GM12865 (cell line): ENCODE measurements around the gene GNAL.

Source experiments
- DNase-seq: peaks from one replicate; pipeline ENCODE4 v3.0.0; 2010; ENCODE audit warnings: low read depth
- H3K4me3 ChIP-seq: 2 replicates; pipeline ENCODE4 v1.5.1; 2011; ENCODE audit warnings: mild to moderate bottlenecking, low read depth, low read length, control low read depth
- CTCF ChIP-seq: IDR thresholded peaks from 2 replicates; pipeline ENCODE4 v1.5.1; 2011; ENCODE audit warnings: low read length, control low read depth, low read depth, inconsistent platforms; ENCODE audit not compliant: insufficient read depth; ENCODE audit errors: missing control alignments

GNAL gene

GRCh38 chr18:11721720-11722119, 32.7 kb downstream of the GNAL start:
- no peak overlapping the region for H3K4me3 ChIP-seq
- DNase-seq, result no peak
- no peak for TF ChIP-seq CTCF

- H3K4me3 ChIP-seq, result no peak overlapping the region
- no peak for TF ChIP-seq CTCF
- DNase-seq, result no peak
Measured at GRCh38 chr18:11724781-11725180, 35.7 kb downstream of the GNAL start.

GRCh38 chr18:11726556-11726955, 37.5 kb downstream of the GNAL start:
- no peak for TF ChIP-seq CTCF
- no peak overlapping the region for H3K4me3 ChIP-seq
- DNase-seq, result no peak

- no peak for TF ChIP-seq CTCF
- H3K4me3 ChIP-seq, result no peak overlapping the region
- peak; percentile 24 for DNase-seq
Measured at GRCh38 chr18:11728249-11728648, 39.2 kb downstream of the GNAL start.

GRCh38 chr18:11729556-11729955, 40.5 kb downstream of the GNAL start:
- H3K4me3 ChIP-seq, result no peak overlapping the region
- DNase-seq, result no peak
- TF ChIP-seq CTCF, result no peak

- peak; percentile 67 for DNase-seq
- H3K4me3 ChIP-seq, result no peak overlapping the region
Measured at GRCh38 chr18:11733031-11733430, 44.0 kb downstream of the GNAL start.

More at GRCh38 chr18:11733031-11733430, 44.0 kb downstream of the GNAL start:
- peak; percentile 85 for TF ChIP-seq CTCF
